GM18861 (cell line): ENCODE measurements around the gene STH.

ENCODE experiments used
- ATAC-seq: cut with Tn5 transposase; IDR thresholded peaks from one replicate; pipeline ENCODE4 v1.9.1; 2021; ENCODE audit not compliant: unreplicated experiment

Gene STH

GRCh38 chr17:45966606-45967280, 32.3 kb upstream of the STH start:
- ATAC-seq = no peak

GRCh38 chr17:45967378-45967777, 31.7 kb upstream of the STH start:
- no peak for ATAC-seq

- no peak for ATAC-seq
Observed at GRCh38 chr17:45968732-45969131, 30.3 kb upstream of the STH start.

GRCh38 chr17:45969726-45970125, 29.3 kb upstream of the STH start:
- ATAC-seq = no peak

- no peak for ATAC-seq
Observed at GRCh38 chr17:45970659-45971058, 28.4 kb upstream of the STH start.

DNA sequence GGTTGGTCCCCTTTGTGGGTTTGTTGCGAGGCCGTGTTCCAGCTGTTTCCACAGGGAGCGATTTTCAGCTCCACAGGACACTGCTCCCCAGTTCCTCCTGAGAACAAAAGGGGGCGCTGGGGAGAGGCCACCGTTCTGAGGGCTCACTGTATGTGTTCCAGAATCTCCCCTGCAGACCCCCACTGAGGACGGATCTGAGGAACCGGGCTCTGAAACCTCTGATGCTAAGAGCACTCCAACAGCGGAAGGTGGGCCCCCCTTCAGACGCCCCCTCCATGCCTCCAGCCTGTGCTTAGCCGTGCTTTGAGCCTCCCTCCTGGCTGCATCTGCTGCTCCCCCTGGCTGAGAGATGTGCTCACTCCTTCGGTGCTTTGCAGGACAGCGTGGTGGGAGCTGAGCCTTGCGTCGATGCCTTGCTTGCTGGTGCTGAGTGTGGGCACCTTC, 27.3 kb upstream of the STH start:
- ATAC-seq = no peak

GRCh38 chr17:45972531-45972930, 26.5 kb upstream of the STH start:
- no peak for ATAC-seq

GRCh38 chr17:45973099-45973780, 25.8 kb upstream of the STH start:
- no peak for ATAC-seq

DNA sequence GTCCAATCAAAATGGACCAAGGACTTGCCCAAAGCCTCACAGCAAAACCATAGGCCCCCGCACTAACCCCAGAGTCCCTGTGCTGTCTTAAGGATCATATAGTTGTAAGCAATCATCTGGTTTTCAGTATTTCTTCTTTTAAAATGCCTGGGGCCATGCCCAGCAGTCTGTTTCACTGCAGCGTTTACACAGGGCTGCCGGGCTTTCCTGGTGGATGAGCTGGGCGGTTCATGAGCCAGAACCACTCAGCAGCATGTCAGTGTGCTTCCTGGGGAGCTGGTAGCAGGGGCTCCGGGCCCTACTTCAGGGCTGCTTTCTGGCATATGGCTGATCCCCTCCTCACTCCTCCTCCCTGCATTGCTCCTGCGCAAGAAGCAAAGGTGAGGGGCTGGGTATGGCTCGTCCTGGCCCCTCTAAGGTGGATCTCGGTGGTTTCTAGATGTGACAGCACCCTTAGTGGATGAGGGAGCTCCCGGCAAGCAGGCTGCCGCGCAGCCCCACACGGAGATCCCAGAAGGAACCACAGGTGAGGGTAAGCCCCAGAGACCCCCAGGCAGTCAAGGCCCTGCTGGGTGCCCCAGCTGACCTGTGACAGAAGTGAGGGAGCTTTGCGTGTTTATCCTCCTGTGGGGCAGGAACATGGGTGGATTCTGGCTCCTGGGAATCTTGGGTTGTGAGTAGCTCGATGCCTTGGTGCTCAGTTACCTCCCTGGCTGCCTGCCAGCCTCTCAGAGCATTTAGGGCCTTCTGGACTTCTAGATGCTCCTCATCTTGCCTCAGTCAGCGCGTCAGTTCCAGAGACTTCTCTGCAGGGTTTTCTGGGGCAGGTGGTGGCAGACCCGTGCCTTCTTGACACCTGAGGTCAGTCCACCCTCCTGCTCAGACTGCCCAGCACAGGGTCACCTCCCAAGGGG, 24.8 kb upstream of the STH start:
- no peak for ATAC-seq

DNA sequence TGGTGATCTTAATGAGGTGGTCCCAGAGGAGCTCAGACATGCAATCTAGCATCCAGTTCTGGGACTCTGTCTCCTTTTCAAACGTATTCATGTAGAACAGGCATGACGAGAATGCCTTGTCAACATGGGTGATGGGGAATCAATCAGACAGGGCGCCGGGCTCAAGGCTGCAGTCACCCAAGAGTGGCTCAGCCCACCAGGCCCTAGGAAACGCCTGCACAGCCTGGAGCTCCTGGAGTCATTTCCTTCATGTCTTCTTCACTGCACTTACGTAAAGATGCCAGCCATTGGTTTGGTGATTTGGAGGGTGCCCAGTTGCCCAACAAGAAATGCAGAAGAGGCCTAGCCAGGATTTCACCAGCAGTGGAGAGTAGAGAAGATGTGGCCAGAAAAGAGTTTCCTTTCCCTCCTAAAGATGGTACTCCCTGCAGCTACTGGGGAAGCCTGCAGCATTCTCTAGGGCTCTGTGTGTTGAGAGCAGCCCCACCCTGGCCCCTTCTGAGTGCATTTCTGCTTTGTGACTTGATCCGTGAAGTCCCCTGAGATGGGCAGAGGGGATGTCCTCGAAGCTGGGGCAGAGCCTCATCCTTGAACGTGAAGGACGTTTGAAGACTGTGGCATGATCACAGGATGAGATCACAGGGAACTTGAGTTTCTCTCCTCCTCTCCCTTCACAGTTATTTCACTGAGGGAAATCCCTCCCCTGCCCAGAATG, 24.0 kb upstream of the STH start:
- no peak for ATAC-seq

- no peak for ATAC-seq
Observed at GRCh38 chr17:45975640-45976295, 23.3 kb upstream of the STH start.

- ATAC-seq = no peak
Observed at GRCh38 chr17:45976391-45976754, 22.7 kb upstream of the STH start.

DNA sequence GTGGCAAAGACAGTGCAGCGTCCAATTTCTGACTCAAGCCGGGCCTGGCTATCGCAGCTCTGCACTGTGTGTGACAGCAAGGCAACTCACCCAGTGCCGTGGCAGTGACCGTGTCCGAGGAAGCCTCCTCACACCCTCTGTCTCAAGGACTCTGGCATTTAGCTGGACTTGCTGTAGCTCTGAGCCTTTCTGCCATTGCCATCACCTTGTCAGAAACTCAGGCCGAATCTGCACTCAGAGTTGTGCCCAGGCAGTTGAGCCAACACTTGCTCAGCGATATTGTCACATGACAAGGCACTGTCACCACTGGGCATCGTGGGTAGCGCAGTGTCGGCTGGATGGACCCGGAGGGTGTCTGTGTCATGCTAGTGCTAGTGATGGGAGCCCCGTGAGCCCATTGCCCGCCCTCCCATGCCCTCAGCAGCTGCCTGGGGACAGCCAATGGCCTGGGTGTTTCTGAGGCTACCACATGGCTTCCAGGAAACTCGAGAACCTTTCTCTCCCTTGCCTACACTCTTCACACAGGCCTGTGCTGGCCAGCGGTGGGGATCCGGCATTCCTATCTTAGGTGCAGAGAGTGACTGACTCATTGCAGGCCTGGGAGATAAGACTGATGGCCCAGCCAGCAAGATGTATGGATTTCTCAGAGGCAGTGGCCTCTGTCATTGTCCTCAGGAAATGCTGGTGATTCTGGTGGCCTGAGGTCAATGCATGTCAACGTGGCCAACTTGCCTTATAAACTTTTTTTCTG, 22.1 kb upstream of the STH start:
- no peak for ATAC-seq

DNA sequence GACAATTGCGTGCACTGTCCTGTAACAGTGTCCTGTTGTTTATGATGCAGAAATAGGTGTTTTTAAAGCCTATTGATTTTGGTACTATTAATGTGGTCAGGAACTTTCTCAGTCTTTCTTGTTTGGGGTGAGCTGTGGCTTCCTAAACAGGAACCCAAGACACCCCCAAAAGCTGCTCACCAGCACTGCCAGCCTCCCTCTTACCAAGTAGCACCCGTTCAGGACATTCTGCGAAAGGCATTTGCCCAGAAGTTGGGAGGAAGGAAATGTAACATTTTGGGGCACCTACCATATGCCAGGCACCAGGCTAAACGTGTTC, 21.6 kb upstream of the STH start:
- ATAC-seq = no peak

- no peak for ATAC-seq
Observed at GRCh38 chr17:45977976-45978626, 20.9 kb upstream of the STH start.

DNA sequence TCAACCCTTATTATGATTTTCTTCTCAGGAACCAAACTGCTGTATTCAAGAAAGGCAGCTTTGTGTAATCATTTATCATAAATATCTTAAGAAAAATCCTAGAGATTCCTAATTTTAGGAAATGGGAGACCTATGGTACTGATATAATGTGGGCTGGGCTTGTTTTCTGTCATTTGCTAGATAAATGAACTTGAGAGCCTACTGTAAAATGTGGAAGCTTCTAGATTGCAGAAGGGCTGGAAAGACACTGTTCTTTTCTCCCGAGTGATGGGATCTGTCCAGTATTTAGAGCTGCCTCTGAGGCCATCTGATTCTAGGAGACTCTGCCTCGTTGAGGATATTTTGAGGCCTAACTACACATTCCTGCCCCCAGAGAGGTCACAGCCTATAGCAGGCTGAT, 19.9 kb upstream of the STH start:
- ATAC-seq = no peak

DNA sequence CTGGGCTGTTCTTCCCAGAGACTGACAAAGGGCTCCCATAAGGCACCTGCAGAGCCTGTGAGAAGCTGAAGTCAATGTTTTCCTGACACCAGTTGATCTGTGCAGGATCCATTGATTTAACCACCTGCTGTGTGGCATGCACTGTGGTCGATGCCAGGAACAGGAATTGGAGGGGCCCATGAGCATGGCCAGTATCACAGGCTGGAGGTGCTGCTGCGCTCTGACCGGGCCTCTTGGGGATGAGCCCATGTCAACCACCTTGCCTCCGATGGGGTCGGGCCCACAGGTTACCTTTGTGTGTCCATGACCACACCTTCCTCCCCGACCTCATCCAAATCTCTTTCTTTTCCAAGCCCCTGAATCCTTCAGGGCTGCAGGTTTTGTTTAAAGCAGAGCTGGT, 18.2 kb upstream of the STH start:
- no peak for ATAC-seq

GRCh38 chr17:45981306-45981705, 17.7 kb upstream of the STH start:
- no peak for ATAC-seq

DNA sequence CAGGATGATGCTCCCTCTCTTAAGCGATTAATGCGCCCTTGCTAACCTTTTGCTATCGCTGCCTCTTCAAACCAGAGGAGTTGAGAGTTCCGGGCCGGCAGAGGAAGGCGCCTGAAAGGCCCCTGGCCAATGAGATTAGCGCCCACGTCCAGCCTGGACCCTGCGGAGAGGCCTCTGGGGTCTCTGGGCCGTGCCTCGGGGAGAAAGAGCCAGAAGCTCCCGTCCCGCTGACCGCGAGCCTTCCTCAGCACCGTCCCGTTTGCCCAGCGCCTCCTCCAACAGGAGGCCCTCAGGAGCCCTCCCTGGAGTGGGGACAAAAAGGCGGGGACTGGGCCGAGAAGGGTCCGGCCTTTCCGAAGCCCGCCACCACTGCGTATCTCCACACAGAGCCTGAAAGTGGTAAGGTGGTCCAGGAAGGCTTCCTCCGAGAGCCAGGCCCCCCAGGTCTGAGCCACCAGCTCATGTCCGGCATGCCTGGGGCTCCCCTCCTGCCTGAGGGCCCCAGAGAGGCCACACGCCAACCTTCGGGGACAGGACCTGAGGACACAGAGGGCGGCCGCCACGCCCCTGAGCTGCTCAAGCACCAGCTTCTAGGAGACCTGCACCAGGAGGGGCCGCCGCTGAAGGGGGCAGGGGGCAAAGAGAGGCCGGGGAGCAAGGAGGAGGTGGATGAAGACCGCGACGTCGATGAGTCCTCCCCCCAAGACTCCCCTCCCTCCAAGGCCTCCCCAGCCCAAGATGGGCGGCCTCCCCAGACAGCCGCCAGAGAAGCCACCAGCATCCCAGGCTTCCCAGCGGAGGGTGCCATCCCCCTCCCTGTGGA, 16.0 kb upstream of the STH start:
- ATAC-seq = no peak
